Adrenal gland (tissue), 5 donors: ENCODE measurements around the gene IMP4.

Source experiments
- POLR2A ChIP-seq, 2 donors: fragments of 450-650 bp; IDR thresholded peaks; one replicate each; pipeline ENCODE4 v1.6.1; 2017; ENCODE audit warnings: antibody characterized with exemption in 2 of 2, mild to moderate bottlenecking in 2 of 2, moderate library complexity in 1 of 2
- TF ChIP-seq, protein P1 (sequence below), 6 experiments: fragments of 450-650 bp in 4 of 6; fragments of 200-600 bp in 2 of 6; sonication (generic) in 1 of 6; IDR thresholded peaks; 1 replicate in 5 of 6; 2 replicates in 1 of 6; pipeline versions ENCODE4 v1.5.1 to v1.8.0; 2016 to 2021; ENCODE audit warnings: antibody characterized with exemption in 6 of 6, mild to moderate bottlenecking in 2 of 6, moderate library complexity in 1 of 6
- donor health status: DM: no; HTN: no; CAD: no.

DNA sequence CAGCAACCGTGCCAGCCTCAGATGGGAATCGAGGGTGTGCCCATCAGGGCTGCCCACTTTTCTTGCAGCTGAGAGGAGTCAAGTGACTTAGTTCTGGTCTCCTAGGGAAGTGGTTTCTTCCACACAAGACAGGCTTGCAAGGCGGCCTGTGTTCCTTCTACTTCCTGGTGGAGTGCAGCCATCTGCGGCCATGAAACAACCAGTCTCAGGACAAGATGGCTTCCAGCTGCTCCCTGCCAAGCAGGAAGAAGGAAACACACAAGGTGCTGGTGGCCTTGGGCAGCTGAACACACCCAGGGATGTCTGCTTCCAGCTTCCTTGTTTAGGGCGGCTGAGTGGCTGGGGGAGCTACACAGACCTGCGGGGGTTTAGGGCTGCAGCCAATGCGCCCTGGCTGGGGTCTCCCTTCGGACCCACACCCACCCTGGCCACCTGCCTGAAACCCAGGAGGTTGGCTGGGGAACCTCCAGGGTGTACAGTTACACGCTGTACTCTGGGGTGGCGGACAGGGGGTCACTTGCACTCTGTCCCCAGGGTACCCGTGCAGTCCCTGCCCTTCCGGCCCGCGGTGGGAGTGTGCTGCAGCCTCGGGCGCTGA lies 47.9 kb downstream of the IMP4 start:
- TF ChIP-seq, protein P1, sequence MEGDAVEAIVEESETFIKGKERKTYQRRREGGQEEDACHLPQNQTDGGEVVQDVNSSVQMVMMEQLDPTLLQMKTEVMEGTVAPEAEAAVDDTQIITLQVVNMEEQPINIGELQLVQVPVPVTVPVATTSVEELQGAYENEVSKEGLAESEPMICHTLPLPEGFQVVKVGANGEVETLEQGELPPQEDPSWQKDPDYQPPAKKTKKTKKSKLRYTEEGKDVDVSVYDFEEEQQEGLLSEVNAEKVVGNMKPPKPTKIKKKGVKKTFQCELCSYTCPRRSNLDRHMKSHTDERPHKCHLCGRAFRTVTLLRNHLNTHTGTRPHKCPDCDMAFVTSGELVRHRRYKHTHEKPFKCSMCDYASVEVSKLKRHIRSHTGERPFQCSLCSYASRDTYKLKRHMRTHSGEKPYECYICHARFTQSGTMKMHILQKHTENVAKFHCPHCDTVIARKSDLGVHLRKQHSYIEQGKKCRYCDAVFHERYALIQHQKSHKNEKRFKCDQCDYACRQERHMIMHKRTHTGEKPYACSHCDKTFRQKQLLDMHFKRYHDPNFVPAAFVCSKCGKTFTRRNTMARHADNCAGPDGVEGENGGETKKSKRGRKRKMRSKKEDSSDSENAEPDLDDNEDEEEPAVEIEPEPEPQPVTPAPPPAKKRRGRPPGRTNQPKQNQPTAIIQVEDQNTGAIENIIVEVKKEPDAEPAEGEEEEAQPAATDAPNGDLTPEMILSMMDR (IDR thresholded peaks at IDR 0.05), result no peak
- TF ChIP-seq POLR2A (IDR thresholded peaks at IDR 0.05), result no peak
